Heart left ventricle (tissue), 16 donors: ENCODE measurements around the gene GPR37. TPM values are rescaled to one million over a fixed set of nuclear protein-coding genes. Genes with fewer than 3 reads are reported as not detected.

ENCODE experiments used
- ATAC-seq, 4 donors: fragments of 200-7000 bp; cut with Tn5 transposase; one replicate each; pipeline ENCODE4 v1.9.1; 2020 to 2022; ENCODE audit warnings: moderate library complexity in 4 of 4, mild to moderate bottlenecking in 3 of 4, moderate number of reproducible peaks in 1 of 4
- DNase-seq, 5 donors: peaks; one replicate each; pipeline ENCODE4 v3.0.0-alpha.2; 2020
- H3K27ac ChIP-seq, 12 donors: fragments of 200-600 bp; sonication (generic) in 4 of 12; one replicate each; pipeline versions ENCODE4 v1.5.0 to v1.8.0; 2016 to 2022; ENCODE audit warnings: mild to moderate bottlenecking in 2 of 12
- H3K27me3 ChIP-seq, 9 donors: fragments of 200-600 bp; sonication (generic) in 2 of 9; one replicate each; pipeline versions ENCODE4 v1.5.1 to v1.8.0; 2016 to 2022; ENCODE audit warnings: mild to moderate bottlenecking in 3 of 9
- H3K36me3 ChIP-seq, 9 donors: fragments of 200-600 bp; sonication (generic) in 2 of 9; one replicate each; pipeline versions ENCODE4 v1.5.0 to v1.8.0; 2018 to 2022; ENCODE audit warnings: mild to moderate bottlenecking in 2 of 9
- H3K4me1 ChIP-seq, 12 donors: fragments of 200-600 bp; sonication (generic) in 4 of 12; one replicate each; pipeline versions ENCODE4 v1.5.0 to v1.8.0; 2016 to 2022; ENCODE audit warnings: mild to moderate bottlenecking in 3 of 12
- H3K4me3 ChIP-seq, 12 donors: fragments of 200-600 bp; sonication (generic) in 4 of 12; one replicate each; pipeline versions ENCODE4 v1.5.0 to v1.8.0; 2017 to 2022; ENCODE audit warnings: mild to moderate bottlenecking in 9 of 12, moderate library complexity in 4 of 12
- H3K9me3 ChIP-seq, 12 donors: fragments of 200-600 bp; sonication (generic) in 4 of 12; one replicate each; pipeline versions ENCODE4 v1.5.0 to v1.8.0; 2016 to 2022; ENCODE audit warnings: mild to moderate bottlenecking in 1 of 12
- POLR2A ChIP-seq, 2 donors: fragments of 450-650 bp; IDR thresholded peaks; one replicate each; pipeline ENCODE4 v1.6.1; 2017; ENCODE audit warnings: antibody characterized with exemption in 2 of 2, mild to moderate bottlenecking in 2 of 2, moderate library complexity in 2 of 2
- WGBS, 4 donors: extraction: QIAGEN DNeasy Blood & Tissue Kit in 2 of 4; methylation state at CpG; one replicate each; pipeline versions ENCODE4 v1.1.5 to v1.1.7; 2013 to 2018; 5-methylcytosine and 5-hydroxymethylcytosine counted together
- intact Hi-C, 10 donors: fragments of 100-400 bp; cut with DNase I; formaldehyde crosslinking; loops; one replicate each; pipeline versions ENCODE4 v1.11.1 to v1.14.2; 2022
- long read RNA-seq, 3 donors: library from polyadenylated mRNA; unstranded; transcript quantifications; one replicate each; pipeline ENCODE4 v2.0.0, GENCODE V29; 2020 to 2021
- polyA plus RNA-seq, 2 donors: library from polyadenylated mRNA; stranded (reverse); fragments of 200-250 nt; gene quantifications; one replicate each; pipeline ENCODE4 v1.2.3, GENCODE V29; 2013
- total RNA-seq, 9 donors: library from RNA; depleted of rRNA in 2 of 9; stranded (reverse); fragments of >200 nt in 2 of 9; fragmentation: NEBNext Ultra II Directional in 3 of 9; extraction: Animal tissue kit (Norgen Biotek cat#: 25700) in 3 of 9; gene quantifications; one replicate each; pipeline versions ENCODE4 v1.1.0 to v1.2.4, GENCODE V29; 2016 to 2023
- TF ChIP-seq, protein P1 (sequence below), 12 donors: fragments of 200-600 bp; sonication (generic) in 4 of 12; IDR thresholded peaks; one replicate each; pipeline versions ENCODE4 v1.5.0 to v1.8.0; 2018 to 2022; ENCODE audit warnings: antibody characterized with exemption in 12 of 12, mild to moderate bottlenecking in 5 of 12
- donor health status: ischemic (EF 13 %, LVEDD 7.1; RV severe dilation, severe dysfunction).
- donor health status: healthy with polysubstance abuse.
- donor health status: DM: no; HTN: yes; CAD: no.
- donor health status: DM: no; HTN: no; CAD: no.
- donor health status: ischemic (EF 25% LVEDD 6.9; RV normal size, moderate dysfunction).
- donor health status: ischemic (EF 25% LVEDD 5.7; RV mildly dilated, moderate dysfunction).
- donor health status: healthy.
- donor health status: DM: yes; HTN: yes; CAD: no.
- donor health status: ischemic (EF 35%, LVEDD 5.7; RV mildly dilated, moderate dysfunction).
- donor health status: nonischemic (EF 11% LVEDD 7.7; RV severe dilation, severe dysfunction).
- donor health status: DM: yes; HTN: yes; CAD: no.
- donor health status: PGD.
- donor health status: ischemic (EF 29% LVEDD 5.4; RV normal size, mild dysfunction).
- donor health status: nonischemic (EF 23%, LVEDD 6.1; RV moderate dilation, normal function).

GPR37 gene, protein sequence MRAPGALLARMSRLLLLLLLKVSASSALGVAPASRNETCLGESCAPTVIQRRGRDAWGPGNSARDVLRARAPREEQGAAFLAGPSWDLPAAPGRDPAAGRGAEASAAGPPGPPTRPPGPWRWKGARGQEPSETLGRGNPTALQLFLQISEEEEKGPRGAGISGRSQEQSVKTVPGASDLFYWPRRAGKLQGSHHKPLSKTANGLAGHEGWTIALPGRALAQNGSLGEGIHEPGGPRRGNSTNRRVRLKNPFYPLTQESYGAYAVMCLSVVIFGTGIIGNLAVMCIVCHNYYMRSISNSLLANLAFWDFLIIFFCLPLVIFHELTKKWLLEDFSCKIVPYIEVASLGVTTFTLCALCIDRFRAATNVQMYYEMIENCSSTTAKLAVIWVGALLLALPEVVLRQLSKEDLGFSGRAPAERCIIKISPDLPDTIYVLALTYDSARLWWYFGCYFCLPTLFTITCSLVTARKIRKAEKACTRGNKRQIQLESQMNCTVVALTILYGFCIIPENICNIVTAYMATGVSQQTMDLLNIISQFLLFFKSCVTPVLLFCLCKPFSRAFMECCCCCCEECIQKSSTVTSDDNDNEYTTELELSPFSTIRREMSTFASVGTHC
- total RNA-seq (under 1 TPM in 2 of 9 donors, not detected in 7; 0.25 to 0.48 TPM), polyA plus RNA-seq (under 1 TPM in 1 of 2 donors, not detected in 1; 0.01 TPM)
- long read RNA-seq, donor 1: 0 reads
- long read RNA-seq, donor 2: 0 reads
- long read RNA-seq, donor 3: 0 reads

DNA sequence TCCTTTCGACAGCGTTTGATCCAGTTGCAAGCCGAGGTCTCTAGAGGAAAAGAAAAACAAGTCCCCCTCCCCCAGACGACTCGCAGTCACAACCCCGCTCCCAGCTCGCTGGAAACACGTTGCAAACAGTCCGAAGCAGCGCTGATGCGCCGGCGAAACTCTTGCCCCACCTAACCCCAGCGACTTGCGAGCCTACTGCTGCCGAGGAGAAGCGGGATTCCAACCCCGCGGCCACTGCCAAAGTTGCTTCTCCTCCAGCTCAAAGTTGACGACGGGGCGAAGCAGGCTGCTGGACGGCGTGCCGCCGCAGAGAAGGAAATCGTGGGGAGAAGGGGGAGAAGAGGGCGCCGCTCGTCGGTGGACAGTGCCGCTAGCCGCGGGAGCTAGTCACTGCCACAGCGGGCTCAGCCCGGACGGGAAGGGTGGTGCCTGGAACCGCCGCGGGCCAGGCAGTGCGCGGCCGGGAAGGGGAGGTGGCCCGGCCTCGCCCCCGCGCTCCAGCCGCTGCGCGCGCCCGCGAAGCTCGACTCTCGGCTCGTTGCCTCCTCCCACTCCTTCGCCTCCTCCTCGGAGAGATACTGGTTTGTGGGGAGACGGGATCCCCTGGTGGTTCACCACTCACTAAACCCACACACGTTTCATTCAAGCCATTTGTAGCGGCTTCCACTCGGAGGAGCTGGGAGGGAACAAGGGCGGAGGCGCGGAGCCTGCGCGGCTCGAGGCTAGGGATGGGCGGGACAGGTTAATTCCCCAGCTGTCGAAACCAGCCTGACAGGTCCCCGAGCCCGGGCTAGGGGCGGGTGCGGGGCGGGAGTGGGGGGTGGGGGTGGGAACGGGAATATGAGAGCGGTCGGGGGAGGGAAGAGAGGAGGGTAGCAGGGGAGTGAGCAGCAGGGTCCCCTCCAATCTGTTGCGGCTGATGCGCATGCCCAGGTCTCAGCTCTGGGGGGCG, at the start of gene GPR37:
Gene GPR37, minus strand, starts transcription at position 392 of the 952 bp plus-strand sequence. CDS start 816 bp downstream, outside the sequence.
- Histone ChIP-seq H3K27me3 (peaks cover 20 to 49% (median 38%) of the 10 kb centered on the region in 9 donors), H3K36me3 (no peaks in the 10 kb centered on the region), H3K27ac (no peak within 1 kb of the TSS), H3K9me3 (no peaks in the 10 kb centered on the region), H3K4me1 (peaks cover 0 to 24% (median 5%) of the 10 kb centered on the region in 12 donors), H3K4me3 (peak within 1 kb of the TSS; percentile 11 to 58 (median 46))
- intact Hi-C loops: loop anchor here in 1 of 10 donors (5.0 kb wide), 1 partner anchor 588 kb away; no protein-coding TSS in a partner anchor
- WGBS, 4 donors: 1 to 8% (median 2%) methylated on average over 8 to 81 of the region's 81 CpGs
- ATAC-seq (peak in 3 of 4 donors; percentile 50 to 90 (median 89)), DNase-seq (peak in 4 of 5 donors; percentile 7 to 63 (median 26))
- no peak for TF ChIP-seq POLR2A (IDR thresholded peaks at IDR 0.05)
- TF ChIP-seq, protein P1, sequence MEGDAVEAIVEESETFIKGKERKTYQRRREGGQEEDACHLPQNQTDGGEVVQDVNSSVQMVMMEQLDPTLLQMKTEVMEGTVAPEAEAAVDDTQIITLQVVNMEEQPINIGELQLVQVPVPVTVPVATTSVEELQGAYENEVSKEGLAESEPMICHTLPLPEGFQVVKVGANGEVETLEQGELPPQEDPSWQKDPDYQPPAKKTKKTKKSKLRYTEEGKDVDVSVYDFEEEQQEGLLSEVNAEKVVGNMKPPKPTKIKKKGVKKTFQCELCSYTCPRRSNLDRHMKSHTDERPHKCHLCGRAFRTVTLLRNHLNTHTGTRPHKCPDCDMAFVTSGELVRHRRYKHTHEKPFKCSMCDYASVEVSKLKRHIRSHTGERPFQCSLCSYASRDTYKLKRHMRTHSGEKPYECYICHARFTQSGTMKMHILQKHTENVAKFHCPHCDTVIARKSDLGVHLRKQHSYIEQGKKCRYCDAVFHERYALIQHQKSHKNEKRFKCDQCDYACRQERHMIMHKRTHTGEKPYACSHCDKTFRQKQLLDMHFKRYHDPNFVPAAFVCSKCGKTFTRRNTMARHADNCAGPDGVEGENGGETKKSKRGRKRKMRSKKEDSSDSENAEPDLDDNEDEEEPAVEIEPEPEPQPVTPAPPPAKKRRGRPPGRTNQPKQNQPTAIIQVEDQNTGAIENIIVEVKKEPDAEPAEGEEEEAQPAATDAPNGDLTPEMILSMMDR (IDR thresholded peaks at IDR 0.05): peak in 1 of 12 donors; percentile 10

DNA sequence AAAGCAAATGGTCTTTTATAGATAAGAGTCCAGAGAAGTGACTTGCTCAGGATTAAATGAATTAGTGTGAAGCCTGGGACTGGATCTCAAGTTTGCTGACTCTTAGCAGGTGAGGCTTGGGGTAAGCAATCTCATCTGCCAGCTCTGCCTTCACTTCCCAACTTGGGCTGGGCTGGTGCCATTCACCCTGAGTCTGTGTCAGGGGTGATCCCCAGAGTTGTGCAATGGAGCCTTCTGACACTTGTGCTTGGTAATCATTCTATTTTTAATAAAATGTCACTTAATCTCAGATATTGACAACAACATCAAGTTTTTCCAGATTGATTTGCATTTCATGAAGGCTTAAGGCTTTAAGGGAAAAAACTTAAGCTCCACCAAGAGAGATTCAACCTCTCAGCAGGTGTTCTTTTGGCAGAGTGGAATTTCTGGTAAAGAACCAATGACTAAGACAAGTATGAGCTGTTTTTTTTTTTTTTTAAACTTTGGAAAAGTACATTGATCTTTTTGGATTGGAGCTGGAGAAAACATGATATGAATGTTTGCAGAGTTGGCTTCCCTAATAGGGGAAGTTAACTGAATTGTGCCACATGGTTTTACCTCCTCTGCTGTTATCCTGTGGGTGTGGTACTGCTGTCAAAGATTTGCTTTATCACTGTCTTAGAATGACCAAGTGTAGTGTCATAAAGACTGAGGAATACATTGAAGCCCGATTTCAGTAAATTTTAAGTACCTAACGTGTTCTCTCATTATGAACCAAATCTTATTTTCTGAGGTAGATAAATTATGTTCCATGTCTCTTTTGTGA, 48.6 kb upstream of the GPR37 start:
- H3K27ac ChIP-seq: no peak overlapping the region
- no peak overlapping the region for H3K4me3 ChIP-seq
- no peaks in the 10 kb centered on the region for H3K4me1 ChIP-seq
- TF ChIP-seq, protein P1 (IDR thresholded peaks at IDR 0.05): no peak
- no peak for TF ChIP-seq POLR2A (IDR thresholded peaks at IDR 0.05)
- H3K36me3 ChIP-seq: no peaks in the 10 kb centered on the region
- intact Hi-C loops: no loop called here
- no peak for ATAC-seq
- H3K9me3 ChIP-seq: peaks cover 0 to 5% (median 0%) of the 10 kb centered on the region in 12 donors
- H3K27me3 ChIP-seq: no peaks in the 10 kb centered on the region
- WGBS, 4 donors: 86 to 94% (median 91%) methylated on average over 2 of the region's 2 CpGs
- no peak for DNase-seq

DNA sequence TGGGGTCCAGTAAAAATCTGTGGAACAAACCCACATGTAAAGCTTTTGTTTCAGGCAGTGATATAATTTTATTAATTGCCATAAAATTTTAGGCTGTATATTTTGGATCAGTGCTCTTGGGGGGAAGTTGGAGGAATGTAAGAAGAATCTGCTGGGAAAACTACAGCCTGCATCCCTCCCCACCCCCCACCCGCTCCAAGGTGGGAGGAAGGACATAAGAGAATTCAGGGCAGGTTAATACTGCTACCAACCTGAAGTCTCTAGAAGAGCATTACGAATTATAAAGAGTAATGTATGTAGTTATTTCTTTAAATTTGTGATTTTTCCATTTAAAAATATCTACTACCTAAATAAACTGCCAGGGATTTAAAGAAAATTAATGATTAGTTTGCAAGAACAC, 47.2 kb upstream of the GPR37 start:
- Histone ChIP-seq H3K4me3 (no peak overlapping the region), H3K27ac (no peak overlapping the region), H3K36me3 (no peaks in the 10 kb centered on the region), H3K27me3 (no peaks in the 10 kb centered on the region), H3K9me3 (no peaks in the 10 kb centered on the region), H3K4me1 (no peaks in the 10 kb centered on the region)
- TF ChIP-seq POLR2A (IDR thresholded peaks at IDR 0.05): no peak
- TF ChIP-seq, protein P1 (IDR thresholded peaks at IDR 0.05): no peak
- ATAC-seq (no peak), DNase-seq (no peak)
- intact Hi-C loops: no loop called here
- WGBS, 4 donors: 77 to 93% (median 81%) methylated on average over 2 of the region's 2 CpGs
